ENCODE measurements around the gene DCHS1. TPM values are rescaled to one million over a fixed set of nuclear protein-coding genes. Genes with fewer than 3 reads are reported as not detected.
"Not testable (repeated sequence)": the region's sequence is repeated elsewhere in the genome, so short reads cannot be mapped to it uniquely, and the experiment has no call there.

DCHS1 gene
- total RNA-seq, 4 donors from 2014 or later, result 5.5 to 17.7 (median 14.0) TPM

- Histone ChIP-seq H3K27me3 (no peaks in the 10 kb centered on the region), H3K4me3 (no peak overlapping the region), H3K9me3 (no peaks in the 10 kb centered on the region), H3K27ac (no peak overlapping the region), H3K36me3 (no peaks in the 10 kb centered on the region), H3K4me1 (peaks cover 0 to 4% (median 2%) of the 10 kb centered on the region in 4 donors)
- 76 to 80% methylated on average over 1 to 4 of the region's 4 CpGs for WGBS, 2 donors (ENCODE audit: low coverage in 1 of 2)
- no peak for TF ChIP-seq POLR2AphosphoS5 (IDR thresholded peaks at IDR 0.05)
- TF ChIP-seq CTCF (IDR thresholded peaks at IDR 0.05), result no peak
- TF ChIP-seq EP300 (IDR thresholded peaks at IDR 0.05; ENCODE audit: low read depth), result no peak
- no peak for TF ChIP-seq POLR2A (IDR thresholded peaks at IDR 0.05)
- no peak for DNase-seq
- intact Hi-C loops (cut with DNase I; ENCODE audit: low total_unique reads), result loop anchor here (10.0 kb wide), 1 partner anchor 153 kb away; no protein-coding TSS in a partner anchor
- in situ Hi-C loops (cut with MboI; ENCODE audit: low pct_ligation_motif_present in 1 of 4, low pct_unique_long_range_greater_than_20kb in 1 of 4, low sequenced_read_pairs in 3 of 4), result loop anchor here in 1 of 4 donors (10.0 kb wide), 1 partner anchor 303 kb away; no protein-coding TSS in a partner anchor
These were observed 32.3 kb upstream of the DCHS1 start for GRCh38 chr11:6687876-6688275.

GRCh38 chr11:6686006-6686405 lies 30.4 kb upstream of the DCHS1 start:
- H3K9me3 ChIP-seq, result no peaks in the 10 kb centered on the region
- no peak for DNase-seq
- no peaks in the 10 kb centered on the region for H3K27me3 ChIP-seq
- TF ChIP-seq EP300 (IDR thresholded peaks at IDR 0.05; ENCODE audit: low read depth), result no peak
- no peak for TF ChIP-seq POLR2AphosphoS5 (IDR thresholded peaks at IDR 0.05)
- no peak for TF ChIP-seq POLR2A (IDR thresholded peaks at IDR 0.05)
- no peak for TF ChIP-seq CTCF (IDR thresholded peaks at IDR 0.05)
- H3K4me1 ChIP-seq, result peaks cover 8 to 19% (median 14%) of the 10 kb centered on the region in 4 donors
- intact Hi-C loops (cut with DNase I; ENCODE audit: low total_unique reads), result loop anchor here (10.0 kb wide), 1 partner anchor 151 kb away; no protein-coding TSS in a partner anchor
- no peak overlapping the region for H3K4me3 ChIP-seq
- no peak overlapping the region for H3K27ac ChIP-seq
- in situ Hi-C loops (cut with MboI; ENCODE audit: low pct_ligation_motif_present in 1 of 4, low pct_unique_long_range_greater_than_20kb in 1 of 4, low sequenced_read_pairs in 3 of 4), result loop anchor here in 1 of 4 donors (10.0 kb wide), 1 partner anchor 301 kb away; no protein-coding TSS in a partner anchor
- H3K36me3 ChIP-seq, result no peaks in the 10 kb centered on the region

- WGBS, 2 donors (ENCODE audit: low coverage in 1 of 2), result 88% methylated on average over 14 of the region's 14 CpGs; no CpG with 5 or more reads in 1 of the 2 donors
- not testable (repeated sequence) for H3K27me3 ChIP-seq, H3K9me3 ChIP-seq, DNase-seq, H3K36me3 ChIP-seq
- in situ Hi-C loops (cut with MboI; ENCODE audit: low pct_ligation_motif_present in 1 of 4, low pct_unique_long_range_greater_than_20kb in 1 of 4, low sequenced_read_pairs in 3 of 4), result loop anchor here in 1 of 4 donors (5.0 to 10.0 kb wide), 2 partner anchors 67 to 299 kb away; partner anchors contain the start of gene TPP1
- Histone ChIP-seq H3K4me3 (peak overlapping the region in 1 of 4 donors; percentile 77), H3K27ac (peak overlapping the region in 3 of 4 donors; percentile 90 to 94 (median 90)), H3K4me1 (peaks cover 8 to 23% (median 14%) of the 10 kb centered on the region in 4 donors)
- intact Hi-C loops (cut with DNase I; ENCODE audit: low total_unique reads), result loop anchor here (5.0 to 10.0 kb wide), 2 partner anchors 72 to 149 kb away; partner anchors contain the start of gene TAF10
These were observed 28.5 kb upstream of the DCHS1 start for GRCh38 chr11:6684068-6684467.

GRCh38 chr11:6682936-6683861 lies 27.6 kb upstream of the DCHS1 start, which contains the start of gene MRPL17:
Gene MRPL17, minus strand, starts transcription at chr11:6683340. Its CDS starts 44 bp downstream, at chr11:6683296.
- in situ Hi-C loops (cut with MboI; ENCODE audit: low pct_ligation_motif_present in 1 of 4, low pct_unique_long_range_greater_than_20kb in 1 of 4, low sequenced_read_pairs in 3 of 4) (loop anchor here in 1 of 4 donors (5.0 to 10.0 kb wide), 2 partner anchors 66 to 298 kb away; partner anchors contain the start of gene TPP1), intact Hi-C loops (cut with DNase I; ENCODE audit: low total_unique reads) (loop anchor here (5.0 to 10.0 kb wide), 2 partner anchors 71 to 148 kb away; partner anchors contain the start of gene TAF10)
- DNase-seq, result peak; percentile 99
- Histone ChIP-seq H3K27me3 (no peaks in the 10 kb centered on the region), H3K27ac (peak within 1 kb of the TSS; percentile 83 to 94 (median 90)), H3K36me3 (no peaks in the 10 kb centered on the region), H3K4me3 (peak within 1 kb of the TSS; percentile 73 to 86 (median 79)), H3K4me1 (peaks cover 8 to 23% (median 14%) of the 10 kb centered on the region in 4 donors), H3K9me3 (no peaks in the 10 kb centered on the region)
- TF ChIP-seq POLR2A (IDR thresholded peaks at IDR 0.05) (peak; percentile 72), EP300 (IDR thresholded peaks at IDR 0.05; ENCODE audit: low read depth) (no peak), POLR2AphosphoS5 (IDR thresholded peaks at IDR 0.05) (peak; percentile 69 to 95 (median 93)), CTCF (IDR thresholded peaks at IDR 0.05) (peak; percentile 83 to 96 (median 90))
- 0% methylated on average over 3 to 64 of the region's 70 CpGs for WGBS, 2 donors (ENCODE audit: low coverage in 1 of 2)
